HEK293T (cell line): ENCODE results near the gene HJV.

Source experiments
- CTCF ChIA-PET: fragments of 350-600 bp; formaldehyde crosslinking; extraction: SDS; loops from one replicate; lab custom pipeline; 2021; ENCODE audit warnings: antibody characterized with exemption, inconsistent platforms; lab: Yijun Ruan, JAX
- POLR2A ChIA-PET: fragments of 350-600 bp; formaldehyde crosslinking; extraction: SDS; loops from one replicate; lab custom pipeline; 2020; ENCODE audit warnings: antibody characterized with exemption, inconsistent platforms; lab: Yijun Ruan, JAX
- DNase-seq: peaks from one replicate; pipeline ENCODE4 v3.0.0; 2012; ENCODE audit warnings: mixed read lengths; ENCODE audit errors: extremely low spot score
- ARNT ChIP-seq: fragments of 450-650 bp; IDR thresholded peaks from 2 replicates; pipeline ENCODE4 v1.6.1; 2017; ENCODE audit warnings: mild to moderate bottlenecking
- BHLHE40 ChIP-seq: fragments of 450-650 bp; IDR thresholded peaks from 2 replicates; pipeline ENCODE4 v1.6.1; 2016; ENCODE audit warnings: mild to moderate bottlenecking, moderate library complexity, borderline replicate concordance
- CTBP1 ChIP-seq: fragments of 450-650 bp; IDR thresholded peaks from 2 replicates; pipeline ENCODE4 v1.6.1; 2016; ENCODE audit warnings: borderline replicate concordance
- ELF4 ChIP-seq: fragments of 450-650 bp; IDR thresholded peaks from 2 replicates; pipeline ENCODE4 v1.6.1; 2017; ENCODE audit warnings: antibody characterized with exemption
- FOXA1 ChIP-seq: fragments of 450-650 bp; IDR thresholded peaks from 2 replicates; pipeline ENCODE4 v1.6.1; 2016; ENCODE audit warnings: mild to moderate bottlenecking
- FOXK2 ChIP-seq: fragments of 450-650 bp; IDR thresholded peaks from 2 replicates; pipeline ENCODE4 v1.6.1; 2016; ENCODE audit warnings: mild to moderate bottlenecking
- FOXM1 ChIP-seq: fragments of 450-650 bp; IDR thresholded peaks from 2 replicates; pipeline ENCODE4 v1.6.1; 2017; ENCODE audit warnings: mild to moderate bottlenecking, borderline replicate concordance
- HDGF ChIP-seq: fragments of 450-650 bp; IDR thresholded peaks from 2 replicates; pipeline ENCODE4 v1.6.1; 2017; ENCODE audit warnings: antibody characterized with exemption, borderline replicate concordance
- L3MBTL2 ChIP-seq: fragments of 450-650 bp; conservative IDR thresholded peaks from 2 replicates; pipeline ENCODE4 v1.6.1; 2016; ENCODE audit warnings: mild to moderate bottlenecking
- LEF1 ChIP-seq: fragments of 450-650 bp; IDR thresholded peaks from 2 replicates; pipeline ENCODE4 v1.6.1; 2017; ENCODE audit warnings: mild to moderate bottlenecking, borderline replicate concordance
- NFRKB ChIP-seq: fragments of 450-650 bp; IDR thresholded peaks from 2 replicates; pipeline ENCODE4 v1.6.1; 2016; ENCODE audit warnings: mild to moderate bottlenecking, moderate library complexity
- SP1 ChIP-seq: fragments of 450-650 bp; IDR thresholded peaks from 2 replicates; pipeline ENCODE4 v1.6.1; 2017
- SUZ12 ChIP-seq: fragments of 450-650 bp; IDR thresholded peaks from 2 replicates; pipeline ENCODE4 v1.6.1; 2016; ENCODE audit warnings: mild to moderate bottlenecking
- TARDBP ChIP-seq: fragments of 450-650 bp; IDR thresholded peaks from 2 replicates; pipeline ENCODE4 v1.6.1; 2016
- ZNF384 ChIP-seq: fragments of 450-650 bp; IDR thresholded peaks from 2 replicates; pipeline ENCODE4 v1.6.1; 2016
- TF ChIP-seq, protein P1 (sequence below): fragments of 450-650 bp; IDR thresholded peaks from 2 replicates; pipeline ENCODE4 v1.6.1; 2016

HJV gene

DNA sequence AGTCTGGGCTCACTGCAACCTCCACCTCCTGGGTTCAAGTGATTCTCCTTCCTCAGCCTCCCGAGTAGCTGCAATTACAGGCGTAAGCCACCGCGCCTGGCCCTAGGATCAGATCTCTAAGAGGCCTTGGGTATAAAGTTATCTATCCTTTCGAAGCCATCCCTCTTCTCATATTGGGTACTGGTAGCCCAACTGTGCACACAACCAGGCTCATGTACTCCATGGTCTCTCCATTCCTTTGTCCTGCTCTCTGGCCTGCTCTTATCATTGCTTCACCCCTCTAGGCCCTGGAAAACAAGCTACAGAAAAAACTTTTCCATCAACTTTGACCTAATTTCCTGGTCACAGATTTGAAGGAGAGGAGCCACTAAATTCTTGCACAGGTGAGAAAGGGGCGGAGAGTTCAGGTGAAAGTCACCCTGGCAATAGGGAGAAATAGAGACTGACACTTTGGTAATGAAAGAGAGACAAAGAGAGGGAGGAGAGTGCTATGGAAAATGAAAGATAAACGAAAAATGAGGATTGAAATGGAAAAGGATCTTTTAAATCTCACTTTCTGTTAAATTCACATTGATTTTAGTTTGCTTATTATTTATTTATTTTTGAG is 31.2 kb downstream of the HJV start:
- DNase-seq, result no peak
- CTCF ChIA-PET, result interaction anchor here (0.7 to 1.6 kb wide), 5 partner anchors 9 to 99 kb away, joined by 3 to 8 read pairs (median 4); no protein-coding TSS in a partner anchor
- POLR2A ChIA-PET, result interaction anchor here (1.1 to 8.2 kb wide), 4 partner anchors 10 to 99 kb away, joined by 3 to 115 read pairs (median 4); partner anchors contain the start of gene RBM8A
- no peak for TF ChIP-seq ZNF384
- TF ChIP-seq ARNT, result no peak
- TF ChIP-seq SP1, result no peak
- no peak for TF ChIP-seq TARDBP
- TF ChIP-seq NFRKB, result no peak
- no peak for TF ChIP-seq BHLHE40
- no peak for TF ChIP-seq CTBP1
- no peak for TF ChIP-seq FOXA1
- TF ChIP-seq HDGF, result no peak
- no peak for TF ChIP-seq ELF4
- TF ChIP-seq FOXM1, result no peak
- TF ChIP-seq SUZ12, result no peak

DNA sequence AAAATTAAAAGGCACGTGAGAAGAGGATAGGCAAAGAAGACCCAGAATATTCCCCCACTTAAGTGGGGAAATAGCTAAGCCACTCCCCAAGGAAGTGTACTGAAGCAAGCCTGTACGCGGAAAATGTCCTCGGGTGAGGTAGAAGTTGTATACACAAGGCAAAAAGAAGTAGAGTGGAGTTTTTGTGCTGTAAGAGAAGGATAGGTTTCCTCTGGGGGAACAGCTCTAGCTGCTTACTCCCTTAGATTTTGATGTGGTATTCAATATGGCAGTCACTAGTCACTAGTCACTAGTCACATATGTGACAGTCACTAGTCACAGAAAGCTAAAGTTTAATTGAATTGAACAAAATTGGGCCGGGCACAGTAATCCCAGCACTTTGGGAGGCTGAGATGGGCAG is 32.8 kb downstream of the HJV start:
- POLR2A ChIA-PET, result interaction anchor here (1.0 to 8.2 kb wide), 4 partner anchors 8 to 61 kb away, joined by 3 to 115 read pairs (median 15); partner anchors contain the start of genes ANKRD34A, POLR3GL, RBM8A and TXNIP
- DNase-seq, result no peak
- CTCF ChIA-PET, result interaction anchor here (0.7 to 2.8 kb wide), 3 partner anchors 11 to 19 kb away, joined by 3 to 8 read pairs (median 3); no protein-coding TSS in a partner anchor
- TF ChIP-seq FOXM1 (no peak), ZNF384 (no peak), NFRKB (no peak), SP1 (no peak), SUZ12 (no peak), FOXA1 (no peak), ARNT (no peak), HDGF (no peak), BHLHE40 (no peak), LEF1 (no peak), ELF4 (no peak), FOXK2 (no peak), L3MBTL2 (no peak), CTBP1 (no peak)

DNA sequence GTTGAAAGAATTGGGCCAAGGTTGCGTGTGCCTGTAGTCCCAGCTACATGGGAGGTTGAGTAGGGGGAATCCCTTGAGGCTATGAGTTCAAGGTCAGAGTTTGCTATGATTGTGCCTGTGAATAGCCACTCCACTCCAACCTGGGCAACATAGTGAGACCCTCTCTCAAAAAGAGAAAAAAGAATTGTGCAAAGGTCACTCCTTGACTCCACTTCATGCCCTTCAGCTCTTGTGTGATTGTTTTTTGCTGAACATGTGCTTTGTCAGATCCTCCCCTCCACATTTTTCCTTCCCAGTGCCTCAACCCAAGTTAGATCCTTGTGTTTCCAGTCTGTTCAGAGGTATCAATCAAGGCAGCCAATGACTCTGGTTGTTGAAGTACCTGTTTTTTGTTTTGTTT is 33.6 kb downstream of the HJV start:
- no peak for DNase-seq
- TF ChIP-seq LEF1 (no peak), ARNT (no peak), NFRKB (no peak), SUZ12 (no peak), L3MBTL2 (no peak), CTBP1 (no peak), FOXM1 (no peak), HDGF (no peak), BHLHE40 (no peak), FOXA1 (no peak), FOXK2 (no peak), ELF4 (no peak), TARDBP (no peak), ZNF384 (no peak)
- ChIA-PET CTCF (interaction anchor here (2.8 kb wide), 1 partner anchor 10 kb away, joined by 8 read pairs; no protein-coding TSS in a partner anchor), POLR2A (interaction anchor here (1.0 to 8.2 kb wide), 5 partner anchors 7 to 61 kb away, joined by 3 to 115 read pairs (median 6); partner anchors contain the start of genes ANKRD34A, POLR3GL, RBM8A and TXNIP)

DNA sequence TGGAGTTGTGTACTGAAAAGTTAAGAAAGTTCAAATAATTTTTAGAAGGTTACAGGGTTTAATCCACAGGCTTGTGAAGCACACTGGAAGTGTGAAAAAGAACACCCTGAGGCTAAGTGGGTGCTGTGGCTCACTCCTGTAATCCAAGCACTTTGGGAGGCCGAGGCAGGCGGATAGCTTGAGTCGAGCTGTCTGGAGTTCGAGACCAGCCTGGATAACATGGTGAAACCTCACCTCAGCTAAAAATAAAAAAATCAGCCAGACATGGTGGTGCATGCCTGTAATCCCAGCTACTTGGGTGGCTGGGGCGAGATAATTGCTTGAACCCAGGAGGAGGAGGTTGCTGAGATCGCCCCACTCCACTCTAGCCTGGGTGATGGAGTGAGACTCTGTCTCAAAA is 35.0 kb downstream of the HJV start:
- CTCF ChIA-PET, result interaction anchor here (2.8 kb wide), 1 partner anchor 9 kb away, joined by 8 read pairs; no protein-coding TSS in a partner anchor
- no peak for TF ChIP-seq L3MBTL2
- no peak for TF ChIP-seq ZNF384
- no peak for TF ChIP-seq ELF4
- no peak for TF ChIP-seq FOXK2
- no peak for TF ChIP-seq CTBP1
- TF ChIP-seq SUZ12, result no peak
- TF ChIP-seq SP1, result no peak
- TF ChIP-seq LEF1, result no peak
- no peak for TF ChIP-seq NFRKB
- TF ChIP-seq FOXM1, result no peak
- no peak for TF ChIP-seq TARDBP
- no peak for TF ChIP-seq FOXA1
- TF ChIP-seq HDGF, result no peak
- no peak for TF ChIP-seq ARNT
- no peak for TF ChIP-seq BHLHE40
- TF ChIP-seq, protein P1, sequence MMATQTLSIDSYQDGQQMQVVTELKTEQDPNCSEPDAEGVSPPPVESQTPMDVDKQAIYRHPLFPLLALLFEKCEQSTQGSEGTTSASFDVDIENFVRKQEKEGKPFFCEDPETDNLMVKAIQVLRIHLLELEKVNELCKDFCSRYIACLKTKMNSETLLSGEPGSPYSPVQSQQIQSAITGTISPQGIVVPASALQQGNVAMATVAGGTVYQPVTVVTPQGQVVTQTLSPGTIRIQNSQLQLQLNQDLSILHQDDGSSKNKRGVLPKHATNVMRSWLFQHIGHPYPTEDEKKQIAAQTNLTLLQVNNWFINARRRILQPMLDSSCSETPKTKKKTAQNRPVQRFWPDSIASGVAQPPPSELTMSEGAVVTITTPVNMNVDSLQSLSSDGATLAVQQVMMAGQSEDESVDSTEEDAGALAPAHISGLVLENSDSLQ, result no peak
- no peak for DNase-seq
- POLR2A ChIA-PET, result interaction anchor here (1.3 to 8.2 kb wide), 3 partner anchors 6 to 22 kb away, joined by 4 to 115 read pairs (median 24); partner anchors contain the start of genes ANKRD34A, POLR3GL and TXNIP

DNA sequence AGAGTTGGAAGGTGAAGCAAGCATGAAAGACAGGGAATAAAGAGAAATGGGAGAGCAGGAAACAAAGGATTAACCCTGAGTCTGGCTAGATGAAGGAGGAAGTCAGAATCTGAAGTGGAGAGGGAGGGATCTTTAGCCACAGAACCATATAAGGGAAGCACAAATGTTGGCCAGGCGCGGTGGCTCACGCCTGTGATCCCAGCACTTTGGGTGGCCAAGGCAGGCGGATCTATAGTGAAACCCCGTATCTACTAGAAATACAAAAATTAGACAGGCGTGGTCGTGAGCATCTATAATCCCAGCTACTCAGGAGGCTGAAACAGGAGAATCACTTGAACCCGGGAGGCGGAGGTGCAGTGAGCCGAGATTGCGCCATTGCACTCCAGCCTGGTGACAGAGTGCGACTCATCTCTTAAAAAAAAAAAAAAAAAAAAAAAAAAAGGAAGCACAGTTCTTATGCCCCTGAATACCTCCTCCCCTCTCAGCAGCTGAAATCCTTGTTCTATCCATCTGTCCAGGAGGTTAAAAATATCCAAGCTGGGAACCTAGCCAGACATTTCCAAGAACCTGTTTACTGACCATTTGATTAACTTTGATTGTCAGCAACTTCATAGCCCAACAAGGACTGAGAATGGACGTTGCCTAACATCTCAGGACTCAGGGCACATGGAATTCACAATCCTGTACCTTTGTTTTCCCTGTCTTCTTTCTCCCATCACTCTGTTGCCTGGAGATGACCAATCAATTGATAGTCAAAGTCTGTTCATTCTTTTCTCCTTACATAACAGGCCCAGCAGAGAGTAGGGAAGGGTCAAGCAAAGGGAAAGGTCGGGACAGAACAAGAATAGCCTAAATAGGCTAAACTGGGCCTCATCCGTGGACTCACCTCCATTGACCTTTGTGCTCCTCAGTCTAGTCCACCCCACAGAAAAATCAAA is 35.8 kb downstream of the HJV start:
- no peak for DNase-seq
- peak; percentile 87 for TF ChIP-seq ZNF384
- TF ChIP-seq FOXK2, result no peak
- ChIA-PET CTCF (interaction anchor here (0.8 to 2.8 kb wide), 2 partner anchors 8 to 58 kb away, joined by 3 to 8 read pairs; partner anchors contain the start of gene RBM8A), POLR2A (interaction anchor here (1.2 to 4.2 kb wide), 2 partner anchors 11 to 22 kb away, joined by 3 to 24 read pairs; partner anchors contain the start of genes ANKRD34A, POLR3GL and TXNIP)
